CD4-positive, alpha-beta T cell (primary cell): ENCODE measurements around the gene TCEA3. TPM values are rescaled to one million over a fixed set of nuclear protein-coding genes. Genes with fewer than 3 reads are reported as not detected.

Experiments used
- ATAC-seq: fragments of 200-7000 bp; cut with Tn5 transposase; one replicate; pipeline ENCODE4 v1.10.0; 2022; ENCODE audit warnings: mild to moderate bottlenecking; ENCODE audit not compliant: poor library complexity
- CTCF ChIA-PET: fragments of 350-600 bp; sonication (Branson Sonifier 250); formaldehyde crosslinking; loops from one replicate; lab custom pipeline; 2021; ENCODE audit warnings: antibody characterized with exemption, inconsistent platforms; lab: Charles Lee
- POLR2A ChIA-PET: fragments of 350-600 bp; sonication (Branson Sonifier 250); formaldehyde crosslinking; loops from one replicate; lab custom pipeline; 2021; ENCODE audit warnings: antibody characterized with exemption, inconsistent platforms; lab: Charles Lee
- DNase-seq, 14 experiments: peaks; one replicate each; pipeline ENCODE4 v3.0.0-alpha.2; 2013 to 2020; ENCODE audit warnings: mixed read lengths in 2 of 14
- H3K27ac ChIP-seq, 2 donors: one replicate each; pipeline versions ENCODE4 v1.5.1 to v1.7.0; 2013; ENCODE audit warnings: low read length in 2 of 2, low read depth in 1 of 2, mild to moderate bottlenecking in 1 of 2
- H3K27me3 ChIP-seq, 2 experiments: 1 replicate in 1 of 2; 2 replicates in 1 of 2; pipeline versions ENCODE4 v1.6.1 to v1.7.0; 2013; ENCODE audit warnings: low read length in 2 of 2, control low read depth in 1 of 2, mild to moderate bottlenecking in 1 of 2, moderate library complexity in 1 of 2; ENCODE audit not compliant: insufficient read depth in 2 of 2, control insufficient read depth in 1 of 2
- H3K36me3 ChIP-seq: one replicate; pipeline ENCODE4 v1.6.1; 2013; ENCODE audit warnings: low read length, control low read depth; ENCODE audit not compliant: insufficient read depth
- H3K4me1 ChIP-seq: one replicate; pipeline ENCODE4 v1.6.1; 2013; ENCODE audit warnings: low read length, control low read depth; ENCODE audit not compliant: insufficient read depth
- H3K4me3 ChIP-seq: one replicate; pipeline ENCODE4 v1.5.1; 2013; ENCODE audit warnings: mild to moderate bottlenecking, low read length, moderate library complexity
- H3K9me3 ChIP-seq, 2 experiments: 1 replicate in 1 of 2; 2 replicates in 1 of 2; pipeline versions ENCODE4 v1.6.1 to v1.7.0; 2013; ENCODE audit warnings: low read length in 2 of 2, mild to moderate bottlenecking in 2 of 2, control low read depth in 1 of 2, moderate library complexity in 1 of 2; ENCODE audit not compliant: control insufficient read depth in 1 of 2, insufficient read depth in 1 of 2
- H3K27ac Mint-ChIP-seq: one replicate; pipeline ENCODE4 v1.8.0; 2020; ENCODE audit warnings: mixed read lengths
- H3K27me3 Mint-ChIP-seq: one replicate; pipeline ENCODE4 v1.8.0; 2021; ENCODE audit warnings: mixed read lengths
- H3K36me3 Mint-ChIP-seq: one replicate; pipeline ENCODE4 v1.8.0; 2021; ENCODE audit warnings: low read depth, mixed read lengths
- H3K4me1 Mint-ChIP-seq: one replicate; pipeline ENCODE4 v1.8.0; 2021; ENCODE audit warnings: low read depth, mixed read lengths
- H3K4me3 Mint-ChIP-seq: one replicate; pipeline ENCODE4 v1.8.0; 2020; ENCODE audit warnings: mild to moderate bottlenecking, mixed read lengths
- H3K9me3 Mint-ChIP-seq: one replicate; pipeline ENCODE4 v1.8.0; 2020; ENCODE audit warnings: mixed read lengths
- CTCF ChIP-seq: fragments of 200-600 bp; IDR thresholded peaks from one replicate; pipeline ENCODE4 v1.8.0; 2022; ENCODE audit warnings: antibody characterized with exemption, mild to moderate bottlenecking
- intact Hi-C, 2 experiments: fragments of 100-400 bp; cut with DNase I in 1 of 2; cut with micrococcal nuclease in 1 of 2; formaldehyde crosslinking; loops; one replicate each; pipeline versions ENCODE4 v1.15.1 to v1.9.0; 2023 to 2025; cut with DNase I, micrococcal nuclease
- total RNA-seq, 174 experiments: library from RNA in 2 of 174; stranded (reverse) in 2 of 174; gene quantifications; one replicate each; pipeline ENCODE4 v1.2.3 and lab custom pipeline; 2021 to 2026

TCEA3 gene
- total RNA-seq, 2 experiments from 2014 or later = 33.1 to 34.6 TPM

- CTCF ChIA-PET = interaction anchor here (1.2 kb wide), 1 partner anchor 24 kb away, joined by 4 read pairs; no protein-coding TSS in a partner anchor
- Mint-ChIP-seq H3K9me3 (no peaks in the 10 kb centered on the region), H3K36me3 (peaks cover 91% of the 10 kb centered on the region), H3K27ac (no peak overlapping the region), H3K27me3 (no peaks in the 10 kb centered on the region), H3K4me3 (no peak overlapping the region), H3K4me1 (peaks cover 36% of the 10 kb centered on the region)
- Histone ChIP-seq H3K27ac (no peak overlapping the region), H3K4me1 (peaks cover 2% of the 10 kb centered on the region), H3K36me3 (peaks cover 79% of the 10 kb centered on the region), H3K27me3 (no peaks in the 10 kb centered on the region), H3K4me3 (no peak overlapping the region), H3K9me3 (no peaks in the 10 kb centered on the region)
- TF ChIP-seq CTCF = no peak
- POLR2A ChIA-PET = interaction anchor here (0.5 to 1.0 kb wide), 2 partner anchors 13 to 44 kb away, joined by 3 read pairs; partner anchors contain the start of gene HNRNPR
- intact Hi-C loops = no loop called here
- no peak for ATAC-seq
- no peak for DNase-seq
These were observed 92.8 kb downstream of the TCEA3 start for GRCh38 chr1:23331713-23332112.

Other genes starting within 250 kb of the TCEA3 start
- not detected for gene HTR1D, start 207.2 kb downstream of the TCEA3 start, total RNA-seq
- gene HNRNPR, start 80.5 kb downstream of the TCEA3 start, total RNA-seq = 10 to 100 TPM; 92.0 to 93.3 TPM
- gene ZNF436, start 54.9 kb downstream of the TCEA3 start, total RNA-seq = 1 to 10 TPM; 3.7 to 4.0 TPM
- 1 to 10 TPM in 1 of 2 experiments, under 1 TPM in 1; 0.81 to 1.2 TPM for gene ASAP3, start 59.4 kb upstream of the TCEA3 start, total RNA-seq
- gene E2F2, start 106.5 kb upstream of the TCEA3 start, total RNA-seq = under 1 TPM; 0.50 to 0.69 TPM
- 10 to 100 TPM; 89.8 to 90.4 TPM for gene ID3, start 134.8 kb upstream of the TCEA3 start, total RNA-seq